OCI-LY1 (cell line): ENCODE data around the gene GNAT1.

ENCODE experiments used
- H2AFZ ChIP-seq: fragments of 200-600 bp; sonication (generic), shearing (Covaris generic); 2 replicates; pipeline ENCODE4 v1.6.0; 2014; ENCODE audit warnings: antibody characterized with exemption, mild to moderate bottlenecking, low read length
- H3F3A ChIP-seq: fragments of 200-600 bp; sonication (generic), shearing (Covaris generic); 2 replicates; pipeline ENCODE4 v1.6.0; 2014; ENCODE audit warnings: mild to moderate bottlenecking, antibody characterized with exemption, low read length, moderate library complexity; ENCODE audit not compliant: insufficient read depth
- H3K27ac ChIP-seq: fragments of 200-600 bp; sonication (generic); 2 replicates; pipeline ENCODE4 v1.5.1; 2014; ENCODE audit warnings: low read length, mixed run types, mild to moderate bottlenecking, low read depth; ENCODE audit not compliant: poor library complexity, severe bottlenecking
- H3K27me3 ChIP-seq: fragments of 200-600 bp; sonication (generic); 2 replicates; pipeline ENCODE4 v1.6.0; 2014; ENCODE audit warnings: antibody characterized with exemption, mild to moderate bottlenecking, low read length, moderate library complexity; ENCODE audit not compliant: insufficient read depth
- H3K36me3 ChIP-seq: fragments of 200-600 bp; sonication (generic); 2 replicates; pipeline ENCODE4 v1.6.1; 2014; ENCODE audit warnings: mild to moderate bottlenecking, antibody characterized with exemption, low read length, moderate library complexity, mixed read lengths; ENCODE audit not compliant: insufficient read depth
- H3K4me1 ChIP-seq: fragments of 200-600 bp; sonication (generic); 2 replicates; pipeline ENCODE4 v1.5.1; 2014; ENCODE audit warnings: mild to moderate bottlenecking, low read length, moderate library complexity; ENCODE audit not compliant: insufficient read depth, severe bottlenecking
- H3K4me2 ChIP-seq: fragments of 200-600 bp; sonication (generic), shearing (Covaris generic); 2 replicates; pipeline ENCODE4 v1.6.1; 2014; ENCODE audit warnings: low read length
- H3K4me3 ChIP-seq: fragments of 200-600 bp; sonication (generic); 2 replicates; pipeline ENCODE4 v1.5.1; 2014; ENCODE audit warnings: low read length, low read depth, mild to moderate bottlenecking, mixed read lengths; ENCODE audit not compliant: poor library complexity, severe bottlenecking
- H3K79me2 ChIP-seq: fragments of 200-600 bp; shearing (Covaris generic); 2 replicates; pipeline ENCODE4 v1.6.1; 2016; ENCODE audit warnings: mixed run types, low read length, mixed read lengths; ENCODE audit not compliant: insufficient read depth
- H3K9ac ChIP-seq: fragments of 200-600 bp; sonication (generic), shearing (Covaris generic); 2 replicates; pipeline ENCODE4 v1.6.1; 2014; ENCODE audit warnings: mild to moderate bottlenecking, low read length, mixed read lengths
- H3K9me2 ChIP-seq: fragments of 200-600 bp; sonication (generic), shearing (Covaris generic); 2 replicates; pipeline ENCODE4 v1.6.1; 2014; ENCODE audit warnings: low read depth, mild to moderate bottlenecking, low read length, mixed read lengths
- H3K9me3 ChIP-seq: fragments of 200-600 bp; shearing (Covaris generic); 2 replicates; pipeline ENCODE4 v1.6.1; 2014; ENCODE audit warnings: low read length, mixed read lengths
- H4K20me1 ChIP-seq: fragments of 200-600 bp; sonication (generic), shearing (Covaris generic); 2 replicates; pipeline ENCODE4 v1.6.0; 2016; ENCODE audit warnings: mild to moderate bottlenecking, low read length; ENCODE audit not compliant: insufficient read depth
- CTCF ChIP-seq: fragments of 200-600 bp; sonication (generic), shearing (Covaris generic); IDR thresholded peaks from 2 replicates; pipeline ENCODE4 v1.5.1; 2017; ENCODE audit warnings: mild to moderate bottlenecking, antibody characterized with exemption, low read length, moderate library complexity, mixed read lengths
- EZH2 ChIP-seq: fragments of 200-600 bp; sonication (generic), shearing (Covaris generic); IDR thresholded peaks from 2 replicates; pipeline ENCODE4 v1.8.0; 2017; ENCODE audit warnings: borderline replicate concordance, mixed run types, mild to moderate bottlenecking, antibody characterized with exemption, low read length, moderate library complexity, mixed read lengths

Gene GNAT1

GRCh38 chr3:50170689-50171088 lies 20.7 kb upstream of the GNAT1 start:
- TF ChIP-seq EZH2 (no peak), CTCF (no peak)
- H2AFZ ChIP-seq = no peak overlapping the region
- no peaks in the 10 kb centered on the region for H3K9me2 ChIP-seq
- no peak overlapping the region for H3K27ac ChIP-seq
- H3F3A ChIP-seq = no peaks in the 10 kb centered on the region
- H4K20me1 ChIP-seq = no peaks in the 10 kb centered on the region
- H3K4me2 ChIP-seq = no peak overlapping the region
- H3K9me3 ChIP-seq = no peaks in the 10 kb centered on the region
- H3K4me3 ChIP-seq = no peak overlapping the region
- H3K4me1 ChIP-seq = no peaks in the 10 kb centered on the region
- H3K36me3 ChIP-seq = no peaks in the 10 kb centered on the region
- no peaks in the 10 kb centered on the region; the same call in 1 of the 2 replicates for H3K27me3 ChIP-seq
- no peak overlapping the region for H3K9ac ChIP-seq
- no peaks in the 10 kb centered on the region for H3K79me2 ChIP-seq

- Histone ChIP-seq H3K27ac (no peak overlapping the region), H3F3A (no peaks in the 10 kb centered on the region), H3K9me3 (no peaks in the 10 kb centered on the region), H3K9ac (no peak overlapping the region), H3K9me2 (no peaks in the 10 kb centered on the region), H3K36me3 (no peaks in the 10 kb centered on the region), H4K20me1 (no peaks in the 10 kb centered on the region), H3K4me2 (no peak overlapping the region), H3K27me3 (no peaks in the 10 kb centered on the region; the same call in 1 of the 2 replicates), H2AFZ (no peak overlapping the region), H3K4me1 (no peaks in the 10 kb centered on the region), H3K79me2 (no peaks in the 10 kb centered on the region), H3K4me3 (no peak overlapping the region)
- TF ChIP-seq CTCF = no peak
- no peak for TF ChIP-seq EZH2
Measured at GRCh38 chr3:50171540-50172301, 19.7 kb upstream of the GNAT1 start.

- Histone ChIP-seq H3K36me3 (no peaks in the 10 kb centered on the region), H3K4me2 (no peak overlapping the region), H3K79me2 (no peaks in the 10 kb centered on the region), H3F3A (no peaks in the 10 kb centered on the region), H3K27ac (no peak overlapping the region), H2AFZ (no peak overlapping the region), H3K27me3 (no peaks in the 10 kb centered on the region; the same call in 1 of the 2 replicates), H3K9me3 (no peaks in the 10 kb centered on the region), H3K4me3 (no peak overlapping the region), H3K4me1 (no peaks in the 10 kb centered on the region), H4K20me1 (no peaks in the 10 kb centered on the region), H3K9me2 (no peaks in the 10 kb centered on the region), H3K9ac (no peak overlapping the region)
- TF ChIP-seq CTCF = no peak
- TF ChIP-seq EZH2 = no peak
Measured at GRCh38 chr3:50172626-50173220, 18.7 kb upstream of the GNAT1 start.
